ENCODE results near the gene NOTCH1.

DNA sequence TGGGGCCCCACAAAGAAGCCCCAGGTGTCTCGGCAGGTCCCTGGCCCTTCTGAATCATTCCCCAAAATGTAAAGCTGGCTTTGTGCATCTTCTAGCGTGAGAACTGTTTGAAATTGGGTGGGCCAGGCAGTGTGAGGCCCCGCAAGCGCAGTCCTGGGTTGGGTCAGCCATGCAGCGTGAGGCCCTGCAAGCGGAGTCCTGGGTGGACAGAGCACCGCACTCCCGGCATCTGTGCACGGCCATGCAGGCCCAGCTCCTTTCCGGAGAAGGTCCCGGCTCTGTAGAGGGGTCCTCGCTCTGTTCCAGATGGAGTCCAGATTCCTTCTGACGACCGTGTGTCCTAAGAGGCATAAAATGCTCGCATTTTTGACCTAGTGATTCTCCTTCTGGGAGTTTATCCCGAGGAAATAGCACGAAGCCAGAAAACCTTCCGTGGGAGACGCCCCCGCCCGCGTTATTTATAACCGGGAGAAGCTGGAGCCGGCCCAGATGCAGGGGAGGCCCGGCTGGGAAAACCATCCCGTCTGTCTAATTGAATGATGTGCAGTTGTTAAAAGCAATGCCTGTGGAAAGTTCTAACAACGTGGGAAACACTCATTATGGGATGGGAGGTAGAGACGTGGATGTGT lies 19.4 kb upstream of the NOTCH1 start:
- TF ChIP-seq POLR2A (IDR thresholded peaks at IDR 0.05; ENCODE audit: low read length) = no peak
- TF ChIP-seq GATA1 (IDR thresholded peaks at IDR 0.05; ENCODE audit: low read depth, low read length) = no peak

Data from erythroblast (primary cell).